Spleen (tissue), 7 donors: ENCODE measurements around the gene DOCK9.

ENCODE experiments used
- POLR2A ChIP-seq, 3 donors: fragments of 450-650 bp; IDR thresholded peaks; one replicate each; pipeline ENCODE4 v1.5.1; 2017; ENCODE audit warnings: antibody characterized with exemption in 3 of 3, mild to moderate bottlenecking in 1 of 3
- POLR2AphosphoS5 ChIP-seq, 3 donors: sonication (generic); formaldehyde crosslinking; IDR thresholded peaks; one replicate each; pipeline ENCODE4 v1.5.1; 2017; ENCODE audit warnings: antibody characterized with exemption in 3 of 3
- TF ChIP-seq, protein P1 (sequence below), 11 experiments: fragments of 200-600 bp in 7 of 11; fragments of 450-650 bp in 4 of 11; sonication (generic) in 4 of 11; IDR thresholded peaks in 8 of 11; conservative IDR thresholded peaks in 3 of 11; 1 replicate in 7 of 11; 2 replicates in 4 of 11; pipeline versions ENCODE4 v1.4.0 to v1.8.0; 2016 to 2021; ENCODE audit warnings: antibody characterized with exemption in 11 of 11, inconsistent platforms in 4 of 11, mild to moderate bottlenecking in 1 of 11
- donor health status: DM: no; HTN: no; CAD: no; lungs with moderate emphysema.
- donor health status: DM: no; HTN: no; CAD: no.
- donor health status: DM: no; HTN: no; CAD: no.

- no peak for TF ChIP-seq POLR2AphosphoS5 (IDR thresholded peaks at IDR 0.05)
- TF ChIP-seq, protein P1, sequence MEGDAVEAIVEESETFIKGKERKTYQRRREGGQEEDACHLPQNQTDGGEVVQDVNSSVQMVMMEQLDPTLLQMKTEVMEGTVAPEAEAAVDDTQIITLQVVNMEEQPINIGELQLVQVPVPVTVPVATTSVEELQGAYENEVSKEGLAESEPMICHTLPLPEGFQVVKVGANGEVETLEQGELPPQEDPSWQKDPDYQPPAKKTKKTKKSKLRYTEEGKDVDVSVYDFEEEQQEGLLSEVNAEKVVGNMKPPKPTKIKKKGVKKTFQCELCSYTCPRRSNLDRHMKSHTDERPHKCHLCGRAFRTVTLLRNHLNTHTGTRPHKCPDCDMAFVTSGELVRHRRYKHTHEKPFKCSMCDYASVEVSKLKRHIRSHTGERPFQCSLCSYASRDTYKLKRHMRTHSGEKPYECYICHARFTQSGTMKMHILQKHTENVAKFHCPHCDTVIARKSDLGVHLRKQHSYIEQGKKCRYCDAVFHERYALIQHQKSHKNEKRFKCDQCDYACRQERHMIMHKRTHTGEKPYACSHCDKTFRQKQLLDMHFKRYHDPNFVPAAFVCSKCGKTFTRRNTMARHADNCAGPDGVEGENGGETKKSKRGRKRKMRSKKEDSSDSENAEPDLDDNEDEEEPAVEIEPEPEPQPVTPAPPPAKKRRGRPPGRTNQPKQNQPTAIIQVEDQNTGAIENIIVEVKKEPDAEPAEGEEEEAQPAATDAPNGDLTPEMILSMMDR (IDR thresholded peaks at IDR 0.05 in 8 of 11, conservative IDR thresholded peaks at IDR 0.05 in 3 of 11) = no peak
- no peak for TF ChIP-seq POLR2A (IDR thresholded peaks at IDR 0.05)
These were observed 37.4 kb downstream of the DOCK9 start for GRCh38 chr13:98940325-98941001.
